ENCODE measurements around the gene RALY.

GRCh38 chr20:34068001-34068400 is 74.3 kb downstream of the RALY start:
- TF ChIP-seq, protein P1, sequence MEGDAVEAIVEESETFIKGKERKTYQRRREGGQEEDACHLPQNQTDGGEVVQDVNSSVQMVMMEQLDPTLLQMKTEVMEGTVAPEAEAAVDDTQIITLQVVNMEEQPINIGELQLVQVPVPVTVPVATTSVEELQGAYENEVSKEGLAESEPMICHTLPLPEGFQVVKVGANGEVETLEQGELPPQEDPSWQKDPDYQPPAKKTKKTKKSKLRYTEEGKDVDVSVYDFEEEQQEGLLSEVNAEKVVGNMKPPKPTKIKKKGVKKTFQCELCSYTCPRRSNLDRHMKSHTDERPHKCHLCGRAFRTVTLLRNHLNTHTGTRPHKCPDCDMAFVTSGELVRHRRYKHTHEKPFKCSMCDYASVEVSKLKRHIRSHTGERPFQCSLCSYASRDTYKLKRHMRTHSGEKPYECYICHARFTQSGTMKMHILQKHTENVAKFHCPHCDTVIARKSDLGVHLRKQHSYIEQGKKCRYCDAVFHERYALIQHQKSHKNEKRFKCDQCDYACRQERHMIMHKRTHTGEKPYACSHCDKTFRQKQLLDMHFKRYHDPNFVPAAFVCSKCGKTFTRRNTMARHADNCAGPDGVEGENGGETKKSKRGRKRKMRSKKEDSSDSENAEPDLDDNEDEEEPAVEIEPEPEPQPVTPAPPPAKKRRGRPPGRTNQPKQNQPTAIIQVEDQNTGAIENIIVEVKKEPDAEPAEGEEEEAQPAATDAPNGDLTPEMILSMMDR (IDR thresholded peaks at IDR 0.05) = no peak
- no peak for TF ChIP-seq POLR2A (IDR thresholded peaks at IDR 0.05)

Measured in testis (tissue), 2 donors.